Right renal pelvis (tissue), 4 donors: ENCODE results near the gene RNF214. TPM values are rescaled to one million over a fixed set of nuclear protein-coding genes. Genes with fewer than 3 reads are reported as not detected.
"Not testable (repeated sequence)": the region's sequence is repeated elsewhere in the genome, so short reads cannot be mapped to it uniquely, and the experiment has no call there.

Source experiments
- DNase-seq, 4 donors: peaks; one replicate each; pipeline ENCODE4 v3.0.0-alpha.2; 2013; ENCODE audit warnings: low read depth in 4 of 4, low spot score in 3 of 4, missing footprints in 1 of 4
- polyA plus RNA-seq, 4 donors: library from polyadenylated mRNA; unstranded; fragments of 120-200 nt; gene quantifications; one replicate each; pipeline ENCODE4 v1.2.1, GENCODE V29; 2013; ENCODE audit not compliant: insufficient read length in 4 of 4

RNF214 gene
- polyA plus RNA-seq, 4 donors, result 25.9 to 34.7 (median 30.1) TPM

DNA sequence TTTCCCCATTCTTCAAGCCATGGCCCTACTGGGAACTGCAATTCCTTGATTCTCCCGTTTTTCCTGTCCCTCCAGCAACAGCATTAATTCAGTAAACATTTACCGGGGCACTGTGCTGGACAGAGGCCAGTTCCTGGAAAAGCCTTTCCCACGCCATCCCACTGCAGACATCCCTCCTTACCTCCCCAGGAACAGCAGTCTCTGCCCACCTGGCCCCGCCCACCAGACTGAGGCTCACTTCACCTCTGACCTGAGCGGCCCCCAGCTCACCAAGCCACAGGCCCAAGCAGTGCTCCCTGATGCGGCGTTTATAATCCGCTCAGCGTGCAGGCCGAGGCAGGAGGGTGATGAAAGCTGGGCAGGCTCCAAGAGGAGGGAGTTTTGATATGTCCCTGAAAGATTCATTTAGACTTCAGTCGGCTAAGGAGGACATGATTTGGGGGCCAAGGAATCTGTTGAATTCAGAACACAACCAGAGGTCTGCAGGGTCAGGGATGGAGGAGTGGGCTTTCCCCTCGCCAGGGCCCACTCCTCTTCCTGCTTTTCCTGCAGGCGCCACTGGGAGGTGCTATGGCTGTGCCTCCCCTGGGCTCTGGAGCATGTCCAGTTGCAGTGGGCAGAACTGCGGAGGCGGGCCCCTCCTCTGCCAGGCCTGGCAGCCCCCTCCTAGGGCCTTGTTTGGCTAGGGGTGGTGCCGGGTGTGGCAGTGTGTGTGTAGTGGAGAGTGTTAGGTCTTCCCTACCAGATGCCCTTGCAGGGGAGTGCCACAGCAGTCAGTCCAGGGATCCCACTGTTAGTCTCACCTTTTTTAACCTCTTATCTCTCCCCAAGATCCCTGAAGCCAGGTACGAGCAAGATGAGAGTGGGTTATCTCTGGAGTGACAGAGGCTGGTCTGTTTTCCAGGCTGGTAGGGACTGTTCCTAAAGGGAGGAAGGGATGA lies 34.7 kb upstream of the RNF214 start:
- DNase-seq, result no peak

DNA sequence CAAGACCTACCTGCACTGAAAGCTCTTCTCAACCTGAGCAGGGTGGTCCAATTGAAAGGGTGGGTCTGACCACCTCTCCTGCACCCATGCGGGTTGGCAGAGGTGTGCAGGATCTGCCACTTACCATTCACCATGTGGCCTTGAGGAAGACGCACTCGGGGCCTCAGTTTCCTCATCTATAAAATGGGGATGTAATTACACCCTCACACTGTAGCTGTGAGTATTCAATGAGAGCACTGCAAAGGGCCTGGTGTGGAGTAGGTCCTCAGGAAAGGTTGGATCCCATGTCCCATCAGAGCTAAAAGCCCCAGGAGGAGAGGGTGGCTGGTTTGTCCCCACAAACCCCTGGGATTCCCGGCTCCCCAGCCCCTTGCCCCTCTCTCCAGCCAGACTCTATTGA lies 33.9 kb upstream of the RNF214 start:
- DNase-seq, result no peak

DNA sequence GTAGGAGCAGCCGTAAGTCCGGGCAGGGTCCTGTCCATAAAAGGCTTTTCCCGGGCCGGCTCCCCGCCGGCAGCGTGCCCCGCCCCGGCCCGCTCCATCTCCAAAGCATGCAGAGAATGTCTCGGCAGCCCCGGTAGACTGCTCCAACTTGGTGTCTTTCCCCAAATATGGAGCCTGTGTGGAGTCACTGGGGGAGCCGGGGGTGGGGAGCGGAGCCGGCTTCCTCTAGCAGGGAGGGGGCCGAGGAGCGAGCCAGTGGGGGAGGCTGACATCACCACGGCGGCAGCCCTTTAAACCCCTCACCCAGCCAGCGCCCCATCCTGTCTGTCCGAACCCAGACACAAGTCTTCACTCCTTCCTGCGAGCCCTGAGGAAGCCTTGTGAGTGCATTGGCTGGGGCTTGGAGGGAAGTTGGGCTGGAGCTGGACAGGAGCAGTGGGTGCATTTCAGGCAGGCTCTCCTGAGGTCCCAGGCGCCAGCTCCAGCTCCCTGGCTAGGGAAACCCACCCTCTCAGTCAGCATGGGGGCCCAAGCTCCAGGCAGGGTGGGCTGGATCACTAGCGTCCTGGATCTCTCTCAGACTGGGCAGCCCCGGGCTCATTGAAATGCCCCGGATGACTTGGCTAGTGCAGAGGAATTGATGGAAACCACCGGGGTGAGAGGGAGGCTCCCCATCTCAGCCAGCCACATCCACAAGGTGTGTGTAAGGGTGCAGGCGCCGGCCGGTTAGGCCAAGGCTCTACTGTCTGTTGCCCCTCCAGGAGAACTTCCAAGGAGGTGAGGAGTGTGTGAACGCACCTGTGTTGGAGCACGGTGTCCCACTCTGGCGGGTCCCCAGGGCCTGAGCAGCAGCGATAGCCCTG lies 33.2 kb upstream of the RNF214 start, which contains the start of gene TAGLN:
TSS of gene TAGLN (plus strand) at position 318 of the 863 bp plus-strand sequence. CDS start 3,644 bp downstream, outside the sequence.
- peak in 3 of 4 donors; percentile 53 to 68 (median 67) for DNase-seq

DNA sequence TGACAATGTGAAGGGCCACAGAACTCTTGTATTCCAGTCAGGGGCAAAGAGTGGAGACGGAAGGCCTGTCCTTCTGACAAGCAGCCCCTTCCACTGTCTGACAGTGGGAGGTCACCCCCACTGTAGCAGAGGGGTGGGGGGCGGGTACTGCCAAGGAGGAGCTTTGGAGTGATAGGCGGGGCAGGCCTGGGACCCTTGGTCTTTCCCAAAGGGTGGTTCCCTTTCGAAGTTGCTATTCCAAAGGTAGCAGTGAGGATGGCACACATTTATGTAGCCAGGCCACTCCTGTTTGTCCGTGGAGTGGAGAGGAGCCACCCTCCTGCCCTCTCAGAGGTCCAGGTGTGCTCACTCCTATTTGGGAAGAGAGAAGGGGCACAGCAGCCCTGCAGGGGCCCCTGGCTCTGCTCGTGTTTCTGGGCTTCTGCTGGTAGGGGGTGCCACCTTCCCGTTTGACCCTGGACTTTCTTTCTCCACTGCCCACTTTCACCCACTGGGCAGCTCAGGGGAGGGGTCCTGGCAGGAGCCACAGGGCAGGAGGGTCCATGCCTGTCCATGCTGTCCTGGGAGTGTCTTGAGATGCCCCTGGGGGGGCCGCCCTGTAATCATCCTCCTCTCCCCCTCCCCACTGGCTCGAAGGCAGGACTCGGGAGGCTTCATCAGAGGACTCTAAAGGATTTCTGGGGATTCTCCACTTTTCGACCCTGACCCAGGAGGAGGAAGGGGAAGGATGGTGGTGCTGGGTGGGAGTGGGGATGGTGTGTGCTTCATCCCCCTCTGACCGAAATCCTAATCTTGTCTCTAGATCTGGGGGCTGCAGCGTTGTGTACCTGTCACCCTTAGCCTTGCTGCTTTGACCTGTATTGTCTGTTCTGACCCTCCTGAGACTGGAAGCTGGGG lies 32.3 kb upstream of the RNF214 start:
- DNase-seq, result no peak

DNA sequence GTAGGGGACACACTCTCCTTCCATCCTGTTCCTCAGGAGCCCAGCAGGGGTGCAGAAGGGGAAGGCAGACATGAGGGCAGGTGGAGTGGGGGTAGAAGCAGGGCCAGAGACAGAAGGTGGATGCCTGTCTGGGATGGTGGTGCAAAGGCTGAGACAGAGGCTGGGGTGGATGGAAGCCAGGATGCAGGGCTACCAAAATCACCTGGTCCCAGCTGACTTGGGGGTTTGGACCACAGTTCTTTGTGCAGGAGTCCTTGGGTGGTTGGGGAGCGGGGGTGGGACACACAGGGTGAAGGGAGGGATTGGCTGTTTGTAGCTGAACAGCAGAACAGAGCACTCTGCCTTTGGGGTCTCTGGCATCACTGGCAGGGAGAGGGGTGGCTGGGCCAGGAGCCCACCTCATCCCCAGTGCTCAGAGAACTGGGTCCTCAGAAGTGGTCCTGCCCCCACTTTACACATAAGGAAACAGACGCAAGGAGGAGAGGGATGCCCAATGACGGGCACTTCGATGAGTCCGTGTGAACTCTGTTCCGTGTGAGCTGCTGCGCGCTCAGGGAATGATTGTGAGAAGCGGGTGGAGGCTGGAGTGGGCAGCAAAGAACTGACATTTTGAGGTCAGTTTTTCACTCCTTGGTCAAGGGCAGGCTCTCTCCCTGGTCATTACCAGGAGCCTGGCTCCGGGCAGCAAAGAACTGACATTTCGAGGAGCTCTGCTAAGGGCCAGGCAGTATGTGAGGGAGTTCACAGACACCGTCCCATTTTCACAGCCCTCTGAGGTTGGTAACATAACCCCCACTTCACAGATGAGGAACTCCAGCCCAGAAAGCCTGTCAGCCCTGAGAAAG lies 31.4 kb upstream of the RNF214 start:
- DNase-seq, result no peak

DNA sequence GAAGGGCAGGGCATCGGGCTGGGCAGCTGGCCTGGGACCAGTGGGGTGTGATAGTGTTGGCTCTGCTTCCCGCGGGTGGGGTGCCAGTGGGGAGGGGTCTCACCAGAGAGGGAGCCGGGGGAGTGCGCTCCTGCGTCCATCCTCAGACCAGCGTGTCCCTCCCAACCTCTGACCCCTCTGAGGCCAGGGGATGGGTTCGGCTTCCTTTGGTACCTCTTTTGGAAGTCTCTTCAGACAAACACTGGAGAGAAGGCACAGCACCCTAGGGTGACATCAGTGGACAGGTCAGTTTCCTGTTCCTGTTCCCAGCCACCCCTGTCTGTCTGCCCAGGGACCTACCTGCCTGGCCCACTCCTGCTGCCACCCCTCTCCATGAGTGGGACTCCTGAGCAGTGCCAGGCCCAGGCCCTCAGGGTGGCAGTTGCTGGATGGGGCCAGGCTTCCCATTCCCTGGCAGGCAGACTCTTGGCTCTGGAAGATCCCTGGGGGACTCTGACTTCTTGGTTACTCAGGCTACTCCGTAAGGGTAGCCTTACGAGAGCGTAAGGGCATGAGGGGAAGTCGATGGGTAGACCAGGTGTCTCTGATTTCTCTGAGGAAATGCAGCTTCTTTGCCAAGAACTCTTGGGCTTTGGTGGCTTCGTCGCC lies 30.7 kb upstream of the RNF214 start:
- DNase-seq, result no peak

DNA sequence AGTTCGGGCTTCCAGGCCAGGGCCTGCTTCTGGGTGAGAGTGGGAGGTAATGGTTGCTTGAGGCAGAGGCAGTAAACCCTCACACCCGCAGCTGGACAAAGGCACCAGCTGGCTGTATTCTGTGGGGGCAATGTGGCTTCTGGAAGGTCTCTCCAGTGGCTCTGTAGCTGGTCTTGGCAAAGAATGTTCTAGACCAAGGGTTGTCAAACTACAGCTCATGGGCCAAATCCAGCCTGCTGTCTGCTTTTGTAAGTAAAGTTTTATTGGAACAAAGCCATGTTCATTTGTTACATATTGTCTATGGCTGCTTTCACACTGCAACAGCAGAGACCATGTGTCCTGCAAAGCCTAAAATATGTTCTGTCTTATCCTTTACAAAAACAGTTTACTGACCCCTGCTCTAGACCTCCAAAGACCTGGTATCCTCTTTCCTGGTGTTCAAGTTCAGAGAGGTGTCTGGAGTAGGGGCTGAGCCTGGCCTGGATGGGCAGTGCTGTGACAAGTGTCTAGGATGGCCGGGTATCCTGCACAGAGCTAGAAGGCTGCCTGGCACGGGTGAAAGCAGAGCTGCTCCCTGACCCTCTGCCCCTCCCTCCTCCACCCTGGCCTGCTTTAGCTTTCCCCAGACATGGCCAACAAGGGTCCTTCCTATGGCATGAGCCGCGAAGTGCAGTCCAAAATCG lies 29.9 kb upstream of the RNF214 start:
- DNase-seq, result no peak

DNA sequence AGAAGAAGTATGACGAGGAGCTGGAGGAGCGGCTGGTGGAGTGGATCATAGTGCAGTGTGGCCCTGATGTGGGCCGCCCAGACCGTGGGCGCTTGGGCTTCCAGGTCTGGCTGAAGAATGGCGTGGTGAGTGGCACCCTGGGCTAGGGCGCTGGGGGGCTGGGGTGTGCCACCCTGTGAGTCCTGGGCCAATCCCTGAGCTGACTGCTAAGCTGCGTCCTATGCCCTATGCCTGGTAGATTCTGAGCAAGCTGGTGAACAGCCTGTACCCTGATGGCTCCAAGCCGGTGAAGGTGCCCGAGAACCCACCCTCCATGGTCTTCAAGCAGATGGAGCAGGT lies 29.4 kb upstream of the RNF214 start:
- no peak for DNase-seq

DNA sequence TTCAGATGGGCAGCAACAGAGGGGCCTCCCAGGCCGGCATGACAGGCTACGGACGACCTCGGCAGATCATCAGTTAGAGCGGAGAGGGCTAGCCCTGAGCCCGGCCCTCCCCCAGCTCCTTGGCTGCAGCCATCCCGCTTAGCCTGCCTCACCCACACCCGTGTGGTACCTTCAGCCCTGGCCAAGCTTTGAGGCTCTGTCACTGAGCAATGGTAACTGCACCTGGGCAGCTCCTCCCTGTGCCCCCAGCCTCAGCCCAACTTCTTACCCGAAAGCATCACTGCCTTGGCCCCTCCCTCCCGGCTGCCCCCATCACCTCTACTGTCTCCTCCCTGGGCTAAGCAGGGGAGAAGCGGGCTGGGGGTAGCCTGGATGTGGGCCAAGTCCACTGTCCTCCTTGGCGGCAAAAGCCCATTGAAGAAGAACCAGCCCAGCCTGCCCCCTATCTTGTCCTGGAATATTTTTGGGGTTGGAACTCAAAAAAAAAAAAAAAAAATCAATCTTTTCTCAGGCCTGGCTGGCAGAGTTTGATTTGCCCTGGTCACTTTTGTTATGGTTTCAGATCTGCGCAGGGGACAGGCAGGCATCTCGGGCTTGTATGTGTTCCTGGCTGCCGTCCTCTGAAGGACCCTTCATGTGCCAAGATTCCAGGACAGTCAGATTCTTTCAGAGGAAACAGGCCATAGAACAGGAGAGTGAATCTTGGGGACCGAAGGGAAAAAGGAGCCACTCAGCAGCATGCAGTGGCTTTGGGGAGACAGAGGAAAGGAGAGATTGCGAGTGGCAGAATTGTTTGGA lies 28.0 kb upstream of the RNF214 start:
- no peak for DNase-seq

DNA sequence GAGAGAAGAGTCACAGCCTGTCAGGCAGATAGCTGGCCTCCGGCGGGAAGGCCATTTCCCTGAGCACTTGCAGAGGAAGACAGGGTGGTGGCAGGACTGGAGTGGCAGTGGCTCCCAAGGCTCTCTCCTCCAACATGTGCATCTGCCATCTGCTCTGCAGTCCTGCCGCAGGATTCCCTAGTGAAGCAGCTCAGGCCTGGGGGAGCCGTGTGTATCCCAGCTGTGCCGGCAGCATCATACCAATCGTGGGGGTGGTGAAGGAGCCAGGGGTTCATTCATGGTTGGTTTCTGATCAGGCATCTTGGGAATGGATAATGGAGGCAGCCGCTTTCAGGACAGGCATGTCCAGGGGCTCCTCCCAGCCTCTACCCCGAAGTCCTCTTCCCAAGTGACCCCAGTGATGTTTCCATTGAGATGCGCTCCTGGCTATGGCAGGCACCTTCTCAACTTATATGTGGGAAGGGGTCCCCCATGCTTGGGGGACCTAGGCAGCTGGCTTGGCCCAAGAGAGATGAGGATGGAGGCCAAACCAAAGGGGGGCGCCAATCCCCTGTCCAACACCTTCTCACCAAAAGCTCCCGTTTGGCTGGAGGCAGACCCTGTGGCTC lies 27.2 kb upstream of the RNF214 start:
- no peak for DNase-seq

DNA sequence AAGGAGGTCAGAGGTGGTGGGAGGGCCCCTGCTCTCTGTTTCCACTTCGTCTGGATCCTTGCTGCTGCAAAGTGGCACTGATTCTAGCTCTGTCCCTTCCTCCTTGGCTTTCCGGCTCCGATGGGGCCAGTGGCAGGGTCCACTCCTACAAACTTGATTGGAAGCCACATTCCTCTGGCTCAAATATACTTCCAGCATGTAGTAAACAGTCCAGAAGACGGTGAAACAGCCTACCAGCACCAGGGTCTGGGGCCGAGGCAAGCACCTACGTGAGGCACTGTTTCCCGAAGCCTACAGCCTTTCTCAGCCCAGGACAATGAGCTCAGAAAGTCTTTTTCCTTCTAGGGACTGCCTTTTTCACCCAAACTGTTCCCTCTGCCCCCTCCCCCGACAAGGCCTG lies 26.4 kb upstream of the RNF214 start:
- not testable (repeated sequence) for DNase-seq

DNA sequence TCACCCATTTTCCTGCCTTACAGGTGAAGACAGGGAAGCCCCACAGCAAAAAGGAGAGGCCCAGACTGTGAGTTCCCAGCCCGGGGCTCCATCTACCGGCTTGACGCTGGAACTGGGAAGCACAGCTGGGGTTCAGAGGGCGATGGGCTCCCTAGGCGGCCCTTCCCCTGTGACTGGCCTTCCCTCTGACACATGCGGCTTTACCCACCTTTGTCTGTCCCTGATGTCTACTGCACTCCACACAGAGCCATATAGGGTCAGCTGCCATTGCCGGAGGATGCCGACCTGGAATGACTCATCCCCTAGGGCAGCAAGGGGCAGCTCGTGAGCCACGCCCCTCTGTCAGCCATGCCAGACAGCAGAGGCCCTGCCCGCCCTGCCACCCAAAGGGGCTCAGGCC lies 25.6 kb upstream of the RNF214 start:
- DNase-seq, result not testable (repeated sequence)

DNA sequence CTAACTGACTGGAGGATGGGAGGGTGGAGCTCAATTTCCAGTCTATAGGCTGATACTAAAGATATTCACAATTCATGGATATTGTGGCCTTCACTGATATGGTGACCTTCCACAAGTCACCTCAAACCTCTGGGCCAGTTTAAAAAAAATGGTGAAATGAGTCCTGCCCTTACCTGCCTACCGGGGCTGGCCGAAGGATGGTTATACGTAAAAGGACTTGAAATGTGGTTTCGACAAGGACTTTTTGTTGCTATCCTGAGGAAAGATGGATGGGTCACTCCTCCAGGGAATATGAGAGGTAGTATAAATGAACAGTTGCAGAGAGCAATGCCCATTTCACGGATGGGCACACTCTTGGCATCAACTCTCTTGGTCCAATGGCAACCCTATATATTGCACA lies 25.0 kb upstream of the RNF214 start:
- not testable (repeated sequence) for DNase-seq

DNA sequence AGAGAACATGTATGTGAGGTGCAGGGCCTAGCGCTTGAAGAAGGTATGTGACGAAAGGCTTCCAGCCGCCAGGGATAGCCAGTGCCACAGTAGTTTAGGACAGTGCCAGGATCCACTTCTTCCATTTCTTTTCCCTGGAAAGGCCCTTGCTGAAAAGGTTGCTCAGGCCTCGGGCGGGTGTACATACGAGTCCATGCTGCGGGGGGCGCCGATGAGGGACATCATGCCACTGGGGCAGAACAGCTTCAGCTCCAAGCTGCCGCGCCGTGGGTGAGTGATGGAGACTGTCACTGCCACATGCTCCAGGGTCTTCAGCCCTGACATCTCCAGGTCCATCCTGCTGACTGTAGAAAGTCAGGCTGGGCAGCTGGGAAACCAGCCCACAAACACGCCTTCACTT lies 23.8 kb upstream of the RNF214 start:
- not testable (repeated sequence) for DNase-seq

DNA sequence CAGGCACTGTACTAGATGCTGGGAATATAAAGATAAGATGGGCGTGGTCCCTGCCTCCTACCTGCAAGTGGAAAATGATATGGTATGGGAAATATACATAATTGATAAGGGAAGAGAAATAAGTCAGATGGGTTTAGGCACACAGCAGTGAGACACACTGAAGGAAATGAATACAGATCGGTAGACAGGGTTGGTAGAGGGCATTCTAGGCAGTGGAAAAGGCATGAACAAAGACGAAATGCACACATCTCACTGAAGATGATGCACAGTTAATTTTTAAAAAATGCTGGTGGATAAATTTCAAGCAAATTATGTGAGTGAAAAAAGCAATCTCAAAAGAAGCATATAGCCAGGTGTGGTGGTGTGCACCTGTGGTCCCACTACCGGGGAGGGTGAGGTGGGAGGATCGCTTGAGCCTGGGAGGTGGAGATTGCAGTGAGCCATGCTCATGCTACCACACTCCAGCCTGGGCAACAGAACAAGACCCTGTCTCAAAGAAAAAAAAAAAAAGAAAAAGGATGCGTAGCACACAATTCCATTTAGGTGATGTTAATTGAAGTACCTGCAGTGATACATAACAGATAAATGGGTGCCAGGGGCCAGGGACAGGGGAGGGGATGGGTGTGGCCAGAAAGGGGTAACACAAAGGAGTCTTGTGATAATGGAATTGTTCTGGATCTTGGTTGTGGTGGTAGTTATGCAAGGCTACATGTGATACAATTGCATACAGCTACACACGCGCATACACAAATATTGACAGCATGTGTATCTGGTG lies 22.9 kb upstream of the RNF214 start:
- not testable (repeated sequence) for DNase-seq

DNA sequence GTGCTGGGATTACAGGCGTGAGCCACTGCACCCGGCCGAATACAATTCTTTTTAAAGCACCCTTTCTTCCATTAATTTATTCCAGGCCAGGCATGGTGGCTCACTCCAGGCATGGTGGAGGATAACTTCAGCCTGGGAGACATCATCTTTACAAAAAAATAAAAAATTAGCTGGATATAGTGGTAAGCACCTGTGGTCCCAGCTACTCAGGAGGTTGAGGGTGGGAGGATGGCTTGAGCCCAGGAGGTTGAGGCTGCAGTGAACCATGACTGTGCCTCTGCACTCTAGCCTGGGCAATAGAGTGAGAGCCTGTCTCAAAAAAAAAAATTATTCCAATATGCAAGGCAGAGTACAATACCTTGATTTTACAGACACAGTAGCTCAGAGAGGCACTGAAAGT lies 21.9 kb upstream of the RNF214 start:
- DNase-seq, result no peak
